HepG2 (cell line): ENCODE data around the gene ARPC1A. TPM values are rescaled to one million over a fixed set of nuclear protein-coding genes. Genes with fewer than 3 reads are reported as not detected.

Experiments
- ADNP ChIP-seq: sonication (generic); formaldehyde crosslinking; IDR thresholded peaks from 2 replicates; pipeline ENCODE4 v1.4.0; 2020; ENCODE audit warnings: missing genetic modification reagents
- ARHGAP35 ChIP-seq: sonication (generic); formaldehyde crosslinking; IDR thresholded peaks from 2 replicates; pipeline ENCODE4 v1.9.0; 2022; ENCODE audit warnings: mild to moderate bottlenecking, inconsistent platforms, moderate library complexity, missing genetic modification reagents, borderline replicate concordance
- CHD2 ChIP-seq: IDR thresholded peaks from 2 replicates; pipeline ENCODE4 v1.6.1; 2011; ENCODE audit warnings: low read depth, low read length, improper control_type of control experiment
- ETV6 ChIP-seq: sonication (generic); formaldehyde crosslinking; conservative IDR thresholded peaks from 2 replicates; pipeline ENCODE4 v1.4.0; 2020; ENCODE audit warnings: missing genetic modification reagents
- HIVEP1 ChIP-seq: sonication (generic); formaldehyde crosslinking; IDR thresholded peaks from 2 replicates; pipeline ENCODE4 v1.4.0; 2020; ENCODE audit warnings: mild to moderate bottlenecking, missing genetic modification reagents
- IRF2 ChIP-seq: IDR thresholded peaks from 2 replicates; pipeline ENCODE4 v1.6.1; 2018; ENCODE audit warnings: missing genetic modification reagents, missing compliant biosample characterization
- LCORL ChIP-seq, 2 experiments: fragments of 450-650 bp in 1 of 2; sonication (generic) in 1 of 2; formaldehyde crosslinking in 1 of 2; IDR thresholded peaks; 2 replicates each; pipeline versions ENCODE4 v1.5.0 to v1.6.1; 2017 to 2020; ENCODE audit warnings: antibody characterized with exemption in 1 of 2, missing genetic modification reagents in 1 of 2
- PATZ1 ChIP-seq: sonication (generic); formaldehyde crosslinking; IDR thresholded peaks from 2 replicates; pipeline ENCODE4 v1.4.0; 2020; ENCODE audit warnings: missing genetic modification reagents
- PAWR ChIP-seq: sonication (generic); formaldehyde crosslinking; IDR thresholded peaks from 2 replicates; pipeline ENCODE4 v1.4.0; 2020; ENCODE audit warnings: missing genetic modification reagents, mild to moderate bottlenecking, borderline replicate concordance
- RCOR2 ChIP-seq: IDR thresholded peaks from 2 replicates; pipeline ENCODE4 v1.6.1; 2016; ENCODE audit warnings: missing biosample characterization, missing genetic modification reagents
- RXRA ChIP-seq: sonication (generic); formaldehyde crosslinking; IDR thresholded peaks from 2 replicates; pipeline ENCODE4 v1.5.1; 2020; ENCODE audit warnings: missing genetic modification reagents
- SAFB2 ChIP-seq: sonication (generic); formaldehyde crosslinking; IDR thresholded peaks from 2 replicates; pipeline ENCODE4 v1.5.1; 2020; ENCODE audit warnings: missing genetic modification reagents, low read depth, mild to moderate bottlenecking, borderline replicate concordance
- TCF12 ChIP-seq, 2 experiments: fragments of 450-650 bp in 1 of 2; sonication (generic) in 1 of 2; formaldehyde crosslinking in 1 of 2; IDR thresholded peaks; 2 replicates each; pipeline versions ENCODE4 v1.6.1 to v1.8.0; 2017 to 2022; ENCODE audit warnings: antibody characterized with exemption in 1 of 2, mild to moderate bottlenecking in 1 of 2, missing genetic modification reagents in 1 of 2, moderate library complexity in 1 of 2
- ZC3H13 ChIP-seq: sonication (generic); formaldehyde crosslinking; IDR thresholded peaks from 2 replicates; pipeline ENCODE4 v1.8.1; 2023; ENCODE audit warnings: mild to moderate bottlenecking, missing genetic modification reagents, moderate library complexity
- ZNF124 ChIP-seq: sonication (generic); formaldehyde crosslinking; IDR thresholded peaks from 2 replicates; pipeline ENCODE4 v1.4.0; 2020; ENCODE audit warnings: missing genetic modification reagents
- ZNF331 ChIP-seq: sonication (generic); formaldehyde crosslinking; IDR thresholded peaks from 2 replicates; pipeline ENCODE4 v1.4.0; 2020; ENCODE audit warnings: missing genetic modification reagents
- ZNF563 ChIP-seq: sonication (generic); formaldehyde crosslinking; IDR thresholded peaks from 2 replicates; pipeline ENCODE4 v1.8.0; 2022; ENCODE audit warnings: mild to moderate bottlenecking, moderate library complexity, missing genetic modification reagents
- ZNF614 ChIP-seq: IDR thresholded peaks from 2 replicates; pipeline ENCODE4 v1.6.1; 2018; ENCODE audit warnings: missing biosample characterization, missing genetic modification reagents, inconsistent platforms, borderline replicate concordance
- ZNF652 ChIP-seq: IDR thresholded peaks from 2 replicates; pipeline ENCODE4 v1.6.1; 2016; ENCODE audit warnings: low read depth, borderline replicate concordance
- ZNF670 ChIP-seq: sonication (generic); formaldehyde crosslinking; IDR thresholded peaks from 2 replicates; pipeline ENCODE4 v1.8.0; 2022; ENCODE audit warnings: mild to moderate bottlenecking, missing genetic modification reagents, borderline replicate concordance
- polyA plus RNA-seq, 8 experiments: library from polyadenylated mRNA; depleted of rRNA in 3 of 8; stranded (reverse) in 7 of 8; unstranded in 1 of 8; fragments of >200 nt; fragmentation: Illumina TruSeq in 4 of 8; extraction: Trizol in 4 of 8; gene quantifications; 2 replicates each; pipeline versions ENCODE4 v1.2.1 to v1.2.3, GENCODE V29; 2011 to 2016; ENCODE audit warnings: low read depth in 4 of 8, missing spikeins in 1 of 8, mixed read lengths in 1 of 8; ENCODE audit not compliant: insufficient read depth in 1 of 8
- total RNA-seq, 5 experiments: library from RNA; depleted of rRNA; stranded (reverse); fragments of >200 nt; fragmentation: Illumina TruSeq; extraction: Trizol; gene quantifications; 2 replicates each; pipeline ENCODE4 v1.2.3, GENCODE V29; 2016; ENCODE audit warnings: low read depth in 1 of 5
- TF ChIP-seq, protein P1 (sequence below), 2 experiments: sonication (generic) in 1 of 2; formaldehyde crosslinking in 1 of 2; IDR thresholded peaks; 2 replicates each; pipeline versions ENCODE4 v1.4.0 to v1.6.1; 2016 to 2020; ENCODE audit warnings: borderline replicate concordance in 1 of 2, low read depth in 1 of 2, mild to moderate bottlenecking in 1 of 2, missing genetic modification reagents in 1 of 2
- TF ChIP-seq, protein P2 (sequence below): sonication (generic); formaldehyde crosslinking; IDR thresholded peaks from 2 replicates; pipeline ENCODE4 v1.8.1; 2023; ENCODE audit warnings: mild to moderate bottlenecking, missing genetic modification reagents, borderline replicate concordance

ARPC1A gene
- total and polyA plus RNA-seq, 2 of the 13 experiments (the other 11 are each of a cell fraction or from before 2014, with no cell fraction given): 44.3 to 88.5 TPM

DNA sequence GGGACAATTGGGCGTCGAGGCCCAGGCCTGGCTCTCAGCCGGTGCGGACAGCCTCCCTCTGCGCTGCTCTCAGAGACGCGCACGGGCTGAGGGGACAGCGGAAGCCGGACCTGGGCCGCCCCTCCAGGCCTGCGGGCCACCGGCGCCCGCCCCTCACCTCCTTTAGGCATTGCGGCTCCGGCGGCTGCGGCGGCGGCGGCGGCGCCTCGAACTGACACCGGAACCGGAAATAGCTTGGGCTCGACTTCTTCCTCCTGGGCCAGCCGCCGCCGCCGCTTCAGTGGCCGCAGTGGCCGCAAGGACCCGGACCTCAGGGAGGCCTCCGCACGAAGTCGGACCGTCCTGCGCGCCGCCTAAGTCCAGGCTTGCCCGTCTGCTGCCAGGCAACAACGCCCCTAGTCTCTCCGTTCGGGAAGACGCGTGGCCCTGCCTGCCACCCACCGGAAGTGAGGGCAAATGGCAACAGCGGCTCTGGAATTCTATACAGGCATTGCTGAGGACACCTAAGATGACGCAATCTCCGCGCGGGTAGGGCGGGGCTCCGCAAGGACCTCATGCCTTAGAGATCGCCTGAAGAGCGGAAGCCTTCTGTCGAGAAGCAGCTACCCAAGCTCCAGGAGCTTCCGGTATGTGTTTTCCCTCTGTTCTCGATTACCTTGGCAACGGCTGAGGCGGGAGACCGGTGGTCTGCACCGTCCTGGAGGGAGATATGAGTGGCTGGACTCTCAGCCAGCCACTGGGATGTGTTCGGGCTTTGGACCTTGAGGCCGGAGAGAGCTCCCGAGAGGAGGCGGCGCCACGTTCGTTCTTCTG, 82.9 kb downstream of the ARPC1A start, which contains the start of the genes BUD31 and PDAP1 (continued):
- TF ChIP-seq PATZ1 (CRISPR knock-in tag) (peak; percentile 43; the same call in 1 of the 2 replicates), PAWR (no peak), ADNP (CRISPR knock-in tag) (no peak), ZNF331 (peak; percentile 58; the same call in 1 of the 2 replicates), ZNF670 (CRISPR knock-in tag) (peak; percentile 80; the same call in 1 of the 2 replicates), ZNF652 (CRISPR knock-in tag) (0 out of 2 replicates have a peak, but pooled peaks have one; percentile 10), RCOR2 (CRISPR knock-in tag) (0 out of 2 replicates have a peak, but pooled peaks have one; percentile 33), IRF2 (CRISPR knock-in tag) (peak; percentile 91), ARHGAP35 (CRISPR knock-in tag) (no peak; the same call in none of the 2 replicates), LCORL (IDR thresholded peaks at IDR 0.05) (no peak), LCORL (CRISPR knock-in tag; IDR thresholded peaks at IDR 0.05) (peak; percentile 26; the same call in 1 of the 2 replicates), ZC3H13 (peak; percentile 77), RXRA (CRISPR knock-in tag) (peak; percentile 67), SAFB2 (CRISPR knock-in tag) (peak; percentile 37; the same call in 1 of the 2 replicates), HIVEP1 (CRISPR knock-in tag) (peak; percentile 80; the same call in 1 of the 2 replicates), ZNF614 (CRISPR knock-in tag) (peak; percentile 92; the same call in 1 of the 2 replicates), ETV6 (CRISPR knock-in tag) (peak; percentile 71; the same call in 1 of the 2 replicates), TCF12 (IDR thresholded peaks at IDR 0.05) (no peak), TCF12 (CRISPR knock-in tag; IDR thresholded peaks at IDR 0.05) (no peak), ZNF124 (CRISPR knock-in tag) (peak; percentile 80), ZNF563 (CRISPR knock-in tag) (peak; percentile 78; the same call in 1 of the 2 replicates), CHD2 (peak; percentile 55; the same call in 1 of the 2 replicates)
- TF ChIP-seq, protein P1, sequence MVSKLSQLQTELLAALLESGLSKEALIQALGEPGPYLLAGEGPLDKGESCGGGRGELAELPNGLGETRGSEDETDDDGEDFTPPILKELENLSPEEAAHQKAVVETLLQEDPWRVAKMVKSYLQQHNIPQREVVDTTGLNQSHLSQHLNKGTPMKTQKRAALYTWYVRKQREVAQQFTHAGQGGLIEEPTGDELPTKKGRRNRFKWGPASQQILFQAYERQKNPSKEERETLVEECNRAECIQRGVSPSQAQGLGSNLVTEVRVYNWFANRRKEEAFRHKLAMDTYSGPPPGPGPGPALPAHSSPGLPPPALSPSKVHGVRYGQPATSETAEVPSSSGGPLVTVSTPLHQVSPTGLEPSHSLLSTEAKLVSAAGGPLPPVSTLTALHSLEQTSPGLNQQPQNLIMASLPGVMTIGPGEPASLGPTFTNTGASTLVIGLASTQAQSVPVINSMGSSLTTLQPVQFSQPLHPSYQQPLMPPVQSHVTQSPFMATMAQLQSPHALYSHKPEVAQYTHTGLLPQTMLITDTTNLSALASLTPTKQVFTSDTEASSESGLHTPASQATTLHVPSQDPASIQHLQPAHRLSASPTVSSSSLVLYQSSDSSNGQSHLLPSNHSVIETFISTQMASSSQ (IDR thresholded peaks at IDR 0.05; ENCODE audit: low read depth): no peak
- TF ChIP-seq, protein P1 (CRISPR knock-in tag; IDR thresholded peaks at IDR 0.05; ENCODE audit: borderline replicate concordance): peak; percentile 66; the same call in 1 of the 2 replicates
- TF ChIP-seq, protein P2, sequence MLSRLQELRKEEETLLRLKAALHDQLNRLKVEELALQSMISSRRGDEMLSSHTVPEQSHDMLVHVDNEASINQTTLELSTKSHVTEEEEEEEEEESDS (CRISPR knock-in tag): 0 out of 2 replicates have a peak, but pooled peaks have one; percentile 47
